Fibroblast of skin of back (primary cell): ENCODE measurements around the gene PRTFDC1.

Experiments
- DNase-seq: peaks from one replicate; pipeline ENCODE4 v3.0.0-alpha.2; 2013

PRTFDC1 gene

DNA sequence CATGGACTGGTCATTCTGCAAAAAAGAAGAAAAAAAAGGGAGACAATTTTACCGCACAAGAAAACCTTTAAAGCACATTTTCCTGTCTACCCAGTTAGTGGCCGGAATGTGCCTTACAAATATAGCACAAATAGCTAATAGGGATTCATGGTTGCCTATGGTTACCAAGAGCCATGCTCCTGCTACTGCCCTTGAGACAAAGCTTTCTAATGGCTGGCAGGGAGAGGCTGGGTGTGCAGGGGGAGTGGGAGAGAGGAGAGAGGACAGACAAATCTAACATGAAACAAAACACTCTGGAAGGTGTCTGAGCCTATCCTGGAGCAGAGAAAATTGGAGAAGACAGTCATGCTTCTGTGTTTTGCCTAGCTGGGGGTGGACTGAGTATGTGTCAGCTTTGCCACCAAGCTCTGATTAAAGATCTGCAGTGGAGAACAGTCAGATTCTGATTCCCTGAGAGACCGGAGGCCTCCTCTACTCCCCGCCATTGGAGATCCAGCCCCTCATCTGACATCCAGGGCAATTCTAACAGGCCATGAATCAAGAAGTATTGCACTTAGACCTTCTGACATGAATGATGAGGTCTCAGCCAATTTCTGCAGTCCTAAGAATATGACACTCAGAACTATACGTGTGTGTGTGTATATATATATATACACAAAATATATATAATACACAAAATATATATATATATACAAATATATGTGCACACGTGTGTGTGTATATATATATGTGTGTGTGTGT, 80.2 kb downstream of the PRTFDC1 start:
- DNase-seq: peak; percentile 48

DNA sequence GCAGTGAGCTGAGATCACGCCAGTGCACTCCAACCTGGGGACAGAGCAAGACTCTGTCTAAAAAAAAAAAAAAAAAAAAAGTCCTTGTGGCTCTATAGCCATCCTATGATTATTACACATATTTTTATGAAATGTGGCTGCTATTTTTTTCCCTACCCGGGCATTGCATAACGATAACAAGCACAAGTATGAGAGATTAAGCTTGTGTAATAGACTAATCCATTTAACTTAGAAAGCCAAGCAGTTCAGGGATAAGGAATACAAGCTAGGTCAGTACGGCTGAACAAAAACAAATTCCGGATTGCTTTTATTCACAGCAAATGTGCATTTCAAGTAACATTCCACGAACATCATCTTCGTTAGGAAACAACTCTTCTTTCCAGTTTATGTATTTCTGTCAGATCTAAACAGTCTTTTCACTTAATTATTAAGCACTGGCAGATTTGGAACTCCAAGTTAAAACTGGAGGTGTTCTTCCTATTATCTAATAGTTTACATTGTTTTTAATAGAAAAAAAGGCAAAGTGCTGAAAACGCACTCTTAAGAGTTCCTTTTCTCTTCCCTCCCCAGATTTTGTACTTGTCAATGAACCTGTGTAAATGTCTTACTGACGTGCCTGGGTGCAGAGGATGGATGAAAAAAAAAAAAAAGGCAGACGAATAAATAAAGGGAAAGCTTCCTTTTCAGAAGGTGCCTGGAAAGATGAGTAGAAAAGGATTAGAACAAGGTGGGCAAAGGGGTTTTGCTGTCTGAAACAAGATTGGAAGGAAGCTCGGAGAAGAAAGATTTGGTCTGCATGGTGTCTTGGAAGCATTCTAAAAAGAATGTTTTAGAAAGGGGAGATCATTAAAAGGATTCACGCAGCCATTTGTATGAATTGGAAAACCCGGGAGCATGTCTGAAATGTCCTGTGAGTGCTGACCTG, 81.1 kb downstream of the PRTFDC1 start:
- DNase-seq: no peak

DNA sequence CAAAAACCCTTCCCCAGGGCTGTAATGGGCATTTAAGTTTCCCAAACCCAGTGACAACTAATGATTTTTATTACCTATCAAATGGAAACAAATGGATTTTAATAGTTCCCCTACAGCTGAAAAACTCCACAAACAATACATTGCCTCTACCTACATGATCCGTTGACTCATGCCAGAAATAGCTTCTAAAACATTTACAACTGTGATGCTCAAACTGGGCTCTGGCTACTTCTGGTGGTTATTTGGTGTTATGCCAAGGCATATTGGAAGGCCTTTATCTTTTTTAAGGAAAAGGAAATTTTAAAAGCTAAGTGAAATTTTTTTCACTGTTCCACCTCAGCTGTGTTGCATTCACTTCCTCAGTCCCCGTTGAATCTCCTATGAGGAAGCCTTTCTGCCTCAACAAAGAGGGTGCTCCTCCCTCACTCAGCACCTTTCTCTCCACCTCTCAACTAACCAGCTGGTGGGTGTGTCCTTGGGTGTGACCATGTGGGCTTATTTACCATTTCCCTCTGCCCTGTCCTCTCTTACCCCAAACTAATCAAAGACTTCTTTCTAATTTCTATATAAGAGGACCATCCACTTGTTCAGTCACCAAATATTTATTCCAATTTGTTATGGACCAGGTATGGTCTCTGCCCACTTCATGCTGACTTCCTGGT, 82.9 kb downstream of the PRTFDC1 start:
- DNase-seq: peak; percentile 48

DNA sequence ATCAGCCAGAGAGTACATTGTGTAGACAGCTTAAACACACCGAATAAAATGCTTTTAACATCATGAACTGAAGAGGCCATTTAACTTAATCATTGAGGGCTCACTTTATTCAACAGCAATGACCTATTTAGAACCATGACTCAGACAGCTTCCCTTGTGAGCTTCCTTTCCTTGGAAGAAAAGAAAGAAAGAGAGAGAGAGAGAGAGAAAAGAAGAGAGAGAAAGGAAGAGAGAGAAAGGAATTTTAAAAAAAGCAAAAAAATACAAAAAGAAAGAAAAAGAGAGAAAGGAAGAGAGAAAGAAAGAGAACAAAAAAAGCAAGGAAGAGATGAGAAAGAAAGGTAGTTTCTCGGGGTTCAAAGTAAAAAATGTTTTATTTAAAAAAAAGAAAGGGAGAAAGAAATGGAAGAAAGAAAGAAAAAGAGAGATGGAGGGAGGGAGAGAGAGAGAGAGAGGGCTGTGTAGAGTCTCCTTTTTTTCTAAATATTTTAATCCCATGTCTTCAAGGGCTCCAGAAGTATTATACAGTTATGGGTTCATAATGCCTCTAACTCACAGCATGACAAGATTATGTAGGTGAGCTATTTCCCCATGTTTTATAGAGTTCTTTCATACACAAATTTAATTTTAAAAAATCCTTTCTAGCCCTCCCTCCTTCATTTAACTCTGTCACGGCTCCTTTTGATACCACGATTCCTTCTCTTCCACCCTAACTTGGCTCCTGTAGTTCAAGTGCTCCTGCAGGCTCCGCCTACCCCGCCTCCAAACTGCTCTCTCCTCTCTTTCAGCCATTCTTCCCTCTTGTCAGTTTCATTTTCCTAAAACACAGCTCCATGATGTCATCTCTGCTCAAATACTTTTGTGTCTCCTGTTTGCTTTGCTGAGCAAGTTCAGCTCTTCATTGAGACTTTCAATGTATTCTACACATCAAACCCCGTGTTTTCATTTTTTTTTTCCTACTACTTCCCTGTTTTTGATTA, 85.5 kb downstream of the PRTFDC1 start:
- DNase-seq: peak; percentile 87

DNA sequence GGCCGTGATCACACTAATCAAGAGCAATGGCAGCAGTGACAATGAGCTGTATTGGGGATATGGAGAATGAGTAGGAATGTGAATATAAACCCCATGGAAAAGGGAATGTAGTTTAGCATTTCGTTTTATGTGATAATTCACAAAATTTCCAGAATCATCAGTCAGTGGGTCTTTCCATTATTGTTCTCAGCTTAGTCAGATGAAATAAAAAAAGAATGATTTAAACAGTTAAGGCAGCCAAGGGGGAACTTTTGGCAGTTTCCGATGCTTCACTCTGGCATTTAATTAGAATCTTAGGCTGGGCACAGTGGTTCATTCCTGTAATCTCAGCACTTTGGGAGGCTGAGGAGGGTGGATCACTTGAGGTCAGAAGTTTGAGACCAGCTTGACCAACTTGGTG, 86.6 kb downstream of the PRTFDC1 start:
- no peak for DNase-seq

DNA sequence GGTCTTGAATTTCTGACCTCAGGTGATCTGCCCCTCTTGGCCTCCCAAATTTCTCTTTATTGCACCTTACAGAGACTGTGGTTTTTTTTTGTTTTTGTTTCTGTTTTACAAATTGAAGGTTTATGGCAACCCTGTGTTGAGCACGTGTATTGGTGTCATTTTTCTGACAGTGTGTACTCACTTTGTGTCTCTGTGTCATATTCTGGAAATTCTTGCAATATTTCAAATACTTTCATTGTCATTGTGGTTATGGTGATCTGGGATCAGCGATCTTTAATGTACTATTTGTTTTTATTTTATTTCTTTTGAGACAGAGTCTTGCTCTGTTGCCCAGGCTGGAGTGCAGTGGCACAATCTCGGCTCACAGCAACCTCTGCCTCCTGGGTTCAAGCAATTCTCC, 89.8 kb downstream of the PRTFDC1 start:
- DNase-seq: peak; percentile 51

DNA sequence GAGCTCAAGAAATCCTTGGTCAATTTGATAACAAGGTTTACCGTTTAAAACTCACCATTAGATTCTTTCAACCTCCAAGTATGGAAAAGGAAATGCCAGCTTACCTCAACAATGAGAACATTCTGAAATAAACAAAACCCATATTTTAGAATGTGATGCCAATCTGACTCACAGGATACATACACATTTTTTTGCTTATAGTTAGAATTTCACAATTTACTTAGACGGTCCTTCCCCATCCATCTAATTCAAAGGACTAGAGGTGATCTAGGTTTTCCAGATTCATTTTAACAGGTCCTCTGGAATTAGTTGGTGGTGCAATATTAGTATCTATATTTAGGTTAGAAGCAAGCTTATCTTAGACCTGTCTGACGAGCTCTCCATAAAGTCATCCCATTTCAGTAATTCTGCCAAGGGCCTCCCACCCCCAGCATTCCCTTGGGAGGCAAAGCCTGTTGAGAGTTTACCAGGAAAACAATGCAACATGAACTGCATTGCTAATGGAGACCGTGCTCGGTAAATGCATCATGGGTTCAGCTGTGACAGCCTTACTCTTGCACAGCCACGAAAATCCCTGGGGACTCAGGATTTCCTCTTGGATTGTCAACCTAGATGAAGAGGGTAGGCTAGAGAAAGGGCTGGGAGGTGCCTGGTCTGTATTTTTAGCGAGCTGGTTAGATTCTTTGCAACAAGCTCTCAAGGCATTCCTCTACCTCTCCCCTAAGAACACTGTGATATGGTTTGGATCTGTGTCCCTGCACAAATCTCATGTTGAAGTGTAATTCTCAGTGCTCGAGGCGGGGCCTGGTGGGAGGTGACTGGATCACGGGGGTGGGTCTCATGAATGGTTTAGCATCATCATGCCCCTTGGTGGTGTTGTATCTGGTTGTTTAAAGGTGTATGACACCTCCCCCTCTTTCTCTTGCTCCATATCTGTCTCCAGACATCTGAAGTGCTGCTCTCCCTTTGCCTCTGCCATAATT, 93.8 kb downstream of the PRTFDC1 start:
- peak; percentile 81 for DNase-seq

DNA sequence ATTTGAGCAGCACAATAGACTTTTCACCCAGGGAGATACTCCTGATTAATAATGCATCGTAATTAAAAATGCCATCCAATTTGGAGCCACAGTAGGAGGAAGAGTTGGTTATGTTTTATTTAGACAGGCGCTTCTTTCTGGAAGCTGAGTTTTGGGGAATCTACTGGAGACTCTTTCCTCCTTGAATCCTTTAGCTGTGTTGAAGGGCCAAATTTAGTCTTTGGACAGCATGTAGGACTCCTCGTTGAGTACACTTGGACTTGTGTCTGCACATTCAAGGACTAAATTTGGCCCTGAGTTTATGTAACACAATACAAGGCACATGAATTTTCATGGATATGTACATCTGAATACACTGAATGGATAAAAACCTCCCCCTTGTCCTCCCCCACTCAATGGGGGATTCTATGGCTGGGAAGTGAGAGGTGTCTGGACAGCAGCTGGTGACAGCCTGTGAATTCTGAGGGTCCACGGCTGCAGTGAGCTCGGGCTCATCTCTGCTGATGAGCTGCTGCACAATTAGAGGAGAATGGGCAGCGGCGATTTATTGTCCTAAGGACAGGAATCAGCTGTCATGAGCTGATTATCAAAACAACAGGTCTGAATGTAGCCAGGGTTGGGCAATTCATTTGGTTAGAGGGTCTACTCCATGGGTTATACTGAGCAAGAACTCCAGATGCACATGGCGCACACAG, 95.2 kb downstream of the PRTFDC1 start:
- no peak for DNase-seq

DNA sequence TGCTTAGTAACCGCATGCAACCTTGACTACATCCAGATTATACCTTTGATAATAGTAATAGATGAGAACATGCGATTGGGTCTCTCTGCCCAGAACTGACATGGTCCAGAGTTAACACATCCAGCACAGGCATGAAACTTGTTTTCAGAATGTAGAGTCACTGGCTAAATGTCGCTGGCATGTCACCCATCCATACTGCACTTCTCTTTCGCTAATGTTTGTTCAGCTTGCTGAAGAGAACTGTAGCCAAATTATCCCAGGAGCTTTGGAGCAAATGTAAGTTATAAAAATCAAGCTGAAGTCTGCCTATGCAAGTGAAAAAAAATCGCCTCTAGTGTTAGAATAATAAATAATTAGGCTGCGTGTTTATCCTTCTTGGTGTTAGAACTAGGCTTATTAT, 98.2 kb downstream of the PRTFDC1 start:
- DNase-seq: no peak

DNA sequence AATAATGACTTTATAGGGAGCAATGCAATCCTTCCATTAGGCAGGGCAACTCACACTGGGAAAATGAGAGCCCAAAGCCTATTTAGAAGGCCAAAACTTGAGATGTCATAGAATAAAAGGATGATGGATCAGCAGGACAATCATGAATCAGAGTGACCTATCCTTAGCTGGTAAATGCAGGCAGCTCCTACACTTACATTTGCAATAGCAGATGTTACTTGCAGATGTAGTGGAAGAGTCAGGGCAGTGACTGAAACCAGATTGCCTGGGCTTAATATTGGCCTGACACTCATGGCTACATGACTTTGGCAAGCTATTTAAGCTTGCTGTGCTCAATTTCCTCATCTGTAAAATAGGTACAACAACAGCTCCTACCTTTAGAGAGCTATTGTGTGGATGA, 98.7 kb downstream of the PRTFDC1 start:
- DNase-seq: no peak

DNA sequence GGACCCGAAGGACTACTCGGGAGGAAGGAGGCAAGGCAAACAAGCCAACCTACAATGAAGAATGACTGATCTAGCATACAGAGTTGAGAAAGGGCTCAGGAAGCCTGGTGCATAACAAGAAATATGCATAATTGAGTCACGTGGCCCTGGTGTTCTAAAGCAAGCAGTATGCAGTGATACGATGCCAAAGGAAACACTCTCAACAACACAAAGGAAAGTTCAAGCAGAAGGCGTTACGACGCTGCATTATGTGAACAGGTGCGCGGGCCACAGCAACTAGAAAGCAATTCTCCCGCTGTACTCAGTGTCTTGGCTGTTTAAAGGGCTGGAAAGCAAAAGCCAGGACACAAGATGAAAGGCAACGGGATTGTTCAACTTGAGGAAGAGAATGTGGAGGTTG, 100.8 kb downstream of the PRTFDC1 start:
- DNase-seq: peak; percentile 66

DNA sequence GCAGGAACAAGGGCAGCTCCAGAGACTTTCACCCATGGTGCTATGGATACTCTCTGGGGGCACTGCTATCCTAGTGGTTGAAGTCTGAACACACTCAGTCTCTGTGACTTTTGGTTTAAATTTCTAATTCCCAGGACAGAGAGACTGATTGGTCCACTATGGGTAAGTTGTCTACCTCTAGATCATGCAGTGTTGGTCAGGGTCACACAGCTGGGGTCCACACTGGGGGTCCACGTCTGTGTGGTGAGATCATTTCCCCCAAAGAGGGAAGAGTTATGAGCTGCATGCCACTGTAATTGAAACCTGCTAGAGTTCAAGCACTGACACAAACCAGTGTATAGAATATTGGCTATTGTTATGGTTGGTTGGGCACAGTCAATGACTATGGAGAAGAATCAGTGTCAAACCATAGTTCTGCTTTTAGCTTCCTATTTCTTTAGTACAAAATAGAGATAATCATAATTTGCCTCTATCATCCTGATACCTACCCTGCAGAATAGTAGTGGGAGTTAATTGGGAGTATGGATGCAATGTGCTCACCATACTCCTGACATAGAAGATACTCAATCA, 101.6 kb downstream of the PRTFDC1 start:
- no peak for DNase-seq

DNA sequence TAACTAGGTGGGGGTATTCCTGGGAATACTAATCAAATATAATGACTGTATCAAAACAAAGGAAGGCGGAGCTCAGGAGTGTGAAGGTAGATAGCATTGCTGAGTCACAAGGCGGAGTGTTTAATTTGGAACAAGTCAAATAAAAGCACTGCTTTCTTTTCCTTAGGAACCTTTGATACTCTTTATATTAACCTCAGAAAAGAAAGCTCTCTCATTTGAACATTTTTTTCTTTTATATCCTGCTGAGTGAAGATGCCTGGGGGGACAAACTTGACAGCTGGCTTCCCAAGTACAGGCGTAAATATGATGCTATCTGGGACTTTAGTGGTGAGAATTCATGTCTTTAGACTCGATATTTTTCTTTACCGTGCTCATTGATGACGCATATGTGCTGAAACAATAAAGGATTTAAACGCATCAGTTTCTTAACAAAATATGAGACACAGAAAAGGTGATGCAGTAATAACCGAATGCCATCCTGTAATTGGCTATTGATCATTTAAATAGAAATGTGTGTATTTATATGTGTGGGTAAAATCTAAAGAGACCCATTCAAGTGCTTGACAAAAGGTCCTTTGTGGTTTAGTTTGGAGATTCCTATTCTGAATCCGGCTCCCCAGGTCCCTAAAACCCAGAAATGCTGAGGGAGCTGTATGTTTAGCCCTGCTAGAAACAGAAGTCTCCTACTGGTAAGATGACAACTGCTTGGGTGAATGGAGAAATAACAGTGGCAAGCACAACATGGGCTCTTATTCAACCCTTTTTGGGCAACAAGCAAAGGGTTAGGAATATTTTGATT, 102.7 kb downstream of the PRTFDC1 start:
- no peak for DNase-seq

DNA sequence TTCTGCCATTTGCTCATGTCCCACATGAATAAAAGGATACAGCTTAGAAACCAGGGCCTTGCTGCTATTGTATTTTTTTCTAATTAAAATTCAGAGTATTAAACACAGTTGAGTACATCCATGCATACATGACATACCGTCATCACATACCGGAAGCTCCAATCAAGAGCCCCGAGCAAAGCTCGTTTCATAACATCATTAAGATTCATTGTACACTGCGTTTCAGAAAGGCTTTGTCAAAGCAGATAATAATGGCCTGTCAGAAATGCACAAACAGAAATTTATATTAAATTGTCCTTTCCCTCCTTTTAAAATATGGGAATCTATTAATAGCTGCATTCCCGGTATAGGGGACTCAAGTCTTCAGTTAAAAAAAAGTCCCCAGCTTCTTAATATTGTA, 103.4 kb downstream of the PRTFDC1 start:
- no peak for DNase-seq

DNA sequence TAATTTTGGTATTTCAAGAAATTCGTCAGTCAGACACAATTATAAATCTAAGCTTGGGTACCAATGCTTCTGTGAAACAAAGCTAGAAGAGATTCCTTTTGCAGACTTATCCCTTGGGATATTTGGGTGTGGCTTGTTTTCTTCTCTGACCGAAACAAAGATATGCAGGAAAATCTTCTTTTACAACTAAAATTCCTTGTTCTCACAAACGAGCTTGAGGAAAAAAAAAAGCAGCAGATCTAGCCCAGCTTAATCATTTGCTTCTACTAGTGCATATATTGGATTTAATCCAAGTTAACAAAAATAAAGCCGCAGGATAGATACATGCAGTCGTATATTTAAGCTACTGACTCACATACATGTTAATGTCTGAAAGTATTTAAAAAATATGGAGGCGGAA, 104.2 kb downstream of the PRTFDC1 start:
- peak; percentile 70 for DNase-seq

DNA sequence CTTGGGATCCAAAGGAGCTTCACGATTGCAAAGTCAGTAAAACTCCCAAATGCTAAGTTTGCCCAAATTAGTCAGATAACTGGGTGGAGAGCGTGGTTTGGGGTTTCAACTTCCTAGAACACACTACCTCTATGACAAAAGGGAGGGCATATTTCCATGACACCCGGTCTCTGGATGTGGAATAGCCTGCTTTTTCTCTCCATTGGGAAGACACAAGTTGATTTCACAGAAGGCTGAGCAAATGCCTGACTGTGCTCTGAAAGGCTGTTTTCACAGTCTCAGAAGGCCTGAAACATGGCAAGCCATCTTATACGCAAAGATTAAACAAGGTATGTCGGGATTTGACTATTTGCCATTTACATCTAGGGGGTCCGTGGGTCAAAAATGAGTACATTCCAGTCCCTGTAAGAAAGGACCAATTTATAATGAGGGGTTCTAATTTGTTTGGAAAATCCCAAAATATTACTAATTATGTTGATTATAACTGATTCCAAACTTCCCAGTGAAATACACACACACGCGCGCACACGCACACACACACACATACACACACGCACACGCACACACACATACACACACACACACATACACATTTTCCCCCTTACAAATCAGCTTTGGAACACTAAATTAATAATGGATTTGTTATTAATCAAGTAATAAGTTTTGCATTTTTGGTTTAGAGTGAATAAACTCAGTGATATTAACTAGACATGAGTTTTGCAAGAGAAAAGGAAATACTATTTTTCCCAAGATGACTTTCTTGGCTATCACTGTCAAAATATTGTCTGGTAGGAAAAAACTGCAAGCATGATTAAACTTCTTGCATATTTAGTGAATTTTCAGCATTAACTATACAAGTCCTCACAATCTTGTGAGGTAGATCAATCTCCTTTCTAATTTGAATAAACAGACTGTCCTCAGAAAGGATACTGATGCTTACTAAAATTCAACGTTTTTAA, 105.0 kb downstream of the PRTFDC1 start:
- DNase-seq: no peak

DNA sequence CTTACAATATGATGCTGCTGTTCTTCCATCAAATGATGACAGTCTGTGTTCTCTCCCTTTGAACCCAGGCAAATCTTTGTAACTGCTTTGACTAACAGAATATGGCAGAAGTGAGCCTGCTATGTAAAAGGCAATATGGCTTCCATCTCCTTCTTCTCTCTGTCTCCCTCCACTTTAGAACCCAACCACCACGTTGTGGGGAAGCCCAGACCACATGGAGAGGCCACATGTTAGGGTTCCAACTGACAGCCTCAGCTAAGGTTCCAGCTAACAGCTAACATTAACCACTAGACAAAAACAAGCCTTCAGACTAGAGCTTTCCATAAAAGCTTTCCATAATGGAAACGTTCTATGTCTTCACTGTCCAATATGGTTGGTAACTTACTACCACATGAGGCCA, 107.7 kb downstream of the PRTFDC1 start:
- DNase-seq: no peak

DNA sequence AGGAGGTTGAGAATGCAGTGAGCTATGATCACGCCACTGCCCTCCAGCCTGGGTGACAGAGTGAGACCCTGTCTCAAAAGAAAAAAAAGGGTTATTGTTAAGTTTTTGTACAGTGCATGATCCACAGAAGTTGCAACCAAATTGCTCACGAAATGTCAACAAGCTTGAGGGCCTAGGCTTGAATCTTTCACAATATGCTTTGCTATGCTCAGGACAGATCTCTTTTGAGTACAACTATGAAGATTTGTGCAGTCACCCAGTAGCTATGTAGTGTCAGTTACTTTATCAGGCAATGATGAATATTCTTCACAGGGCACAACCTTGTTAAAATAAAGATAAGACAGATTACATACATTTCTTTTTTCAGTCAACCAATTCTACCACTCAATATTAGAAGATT, 109.2 kb downstream of the PRTFDC1 start:
- no peak for DNase-seq
